ENCODE data around the gene FYCO1. TPM values are rescaled to one million over a fixed set of nuclear protein-coding genes. Genes with fewer than 3 reads are reported as not detected.

Gene FYCO1
- total RNA-seq, 1 donor from 2014 or later: 35.8 TPM

Other genes starting within 250 kb of the FYCO1 start
- gene SLC6A20, start 199.3 kb downstream of the FYCO1 start, total RNA-seq: not detected in 2 replicates
- 13.6 and 15.8 TPM in 2 replicates for gene LZTFL1, start 153.7 kb downstream of the FYCO1 start, total RNA-seq
- not detected in 2 replicates for gene CCR9, start 109.3 kb downstream of the FYCO1 start, total RNA-seq
- gene CXCR6, start 52.4 kb downstream of the FYCO1 start, total RNA-seq: not detected in 2 replicates
- gene XCR1, start 31.7 kb upstream of the FYCO1 start, total RNA-seq: not detected in 2 replicates
- gene CCR1, start 212.5 kb upstream of the FYCO1 start, total RNA-seq: 0.53 and 0.57 TPM in 2 replicates
- 0.10 TPM in 1 of 2 replicates, not detected in the other for gene CCR3, start 246.6 kb upstream of the FYCO1 start, total RNA-seq

Data from myocyte (in vitro differentiated cells).